H1 (cell line): ENCODE data around the gene NEURL2. TPM values are rescaled to one million over a fixed set of nuclear protein-coding genes. Genes with fewer than 3 reads are reported as not detected.

Experiments used
- CTCF ChIA-PET: fragments of 300-600 bp; sonication (Branson Sonifier 250); formaldehyde crosslinking; loops from one replicate; lab custom pipeline; 2021; ENCODE audit not compliant: partially characterized antibody; lab: Charles Lee
- POLR2A ChIA-PET: fragments of 300-600 bp; sonication (Branson Sonifier 250); formaldehyde crosslinking; loops from one replicate; lab custom pipeline; 2021; ENCODE audit warnings: inconsistent platforms; ENCODE audit not compliant: partially characterized antibody; lab: Charles Lee
- DNase-seq, 2 experiments: peaks; one replicate each; pipeline versions ENCODE4 v3.0.0 to v3.0.0-alpha.2; 2010 to 2022; ENCODE audit warnings: low spot score in 2 of 2, low read depth in 1 of 2, mixed read lengths in 1 of 2
- FAIRE-seq: peaks from 2 replicates; lab custom pipeline; 2011; peaks lifted over from hg19 to GRCh38; lab: Jason Lieb, UNC
- H2AFZ ChIP-seq: 2 replicates; pipeline ENCODE4 v1.8.1; 2012; ENCODE audit warnings: low read length, inconsistent platforms
- H2AK5ac ChIP-seq: 2 replicates; pipeline ENCODE4 v1.6.1; 2013; ENCODE audit warnings: low read depth, low read length
- H2BK120ac ChIP-seq: replicated peaks from 2 replicates; pipeline ENCODE3; 2013; ENCODE audit warnings: low read depth, low read length, inconsistent platforms
- H2BK12ac ChIP-seq: 2 replicates; pipeline ENCODE4 v1.6.1; 2013; ENCODE audit warnings: low read depth, low read length
- H2BK15ac ChIP-seq: 2 replicates; pipeline ENCODE4 v1.6.1; 2013; ENCODE audit warnings: low read length
- H2BK20ac ChIP-seq: 2 replicates; pipeline ENCODE4 v1.6.1; 2013; ENCODE audit warnings: low read length
- H2BK5ac ChIP-seq: 2 replicates; pipeline ENCODE4 v1.6.1; 2013; ENCODE audit warnings: low read depth, low read length
- H3K14ac ChIP-seq: 2 replicates; pipeline ENCODE4 v1.6.1; 2013; ENCODE audit warnings: inconsistent platforms; ENCODE audit not compliant: insufficient read length
- H3K18ac ChIP-seq: 2 replicates; pipeline ENCODE4 v1.6.1; 2013; ENCODE audit warnings: low read length; ENCODE audit errors: extremely low read depth
- H3K23ac ChIP-seq: 2 replicates; pipeline ENCODE4 v1.6.1; 2013; ENCODE audit warnings: inconsistent platforms; ENCODE audit not compliant: insufficient read length
- H3K23me2 ChIP-seq: 2 replicates; pipeline ENCODE4 v1.6.1; 2013; ENCODE audit warnings: low read depth, low read length
- H3K27ac ChIP-seq: 2 replicates; pipeline ENCODE4 v1.6.1; 2011; ENCODE audit warnings: low read depth, low read length, inconsistent platforms
- H3K27me3 ChIP-seq, 4 experiments: replicated peaks in 1 of 4; 1 replicate in 1 of 4; 2 replicates in 3 of 4; pipeline versions ENCODE4 v1.6.1 to v1.8.1; 2011 to 2013; ENCODE audit warnings: low read length in 3 of 4, mild to moderate bottlenecking in 3 of 4, inconsistent platforms in 2 of 4, mixed read lengths in 2 of 4, moderate library complexity in 1 of 4; ENCODE audit not compliant: control insufficient read depth in 3 of 4, insufficient read depth in 3 of 4; ENCODE audit errors: extremely low read depth in 1 of 4
- H3K36me3 ChIP-seq, 4 experiments: 2 replicates each; pipeline versions ENCODE4 v1.6.1 to v1.8.1; 2011 to 2013; ENCODE audit warnings: mild to moderate bottlenecking in 4 of 4, low read length in 3 of 4, moderate library complexity in 2 of 4, control low read depth in 1 of 4, inconsistent platforms in 1 of 4; ENCODE audit not compliant: insufficient read depth in 4 of 4, control insufficient read depth in 2 of 4
- H3K4ac ChIP-seq: replicated peaks from 2 replicates; pipeline ENCODE3; 2013; ENCODE audit warnings: low read length, low read depth, mixed read lengths, inconsistent platforms; ENCODE audit not compliant: insufficient read length
- H3K4me1 ChIP-seq, 4 experiments: replicated peaks in 1 of 4; 1 replicate in 1 of 4; 2 replicates in 3 of 4; pipeline versions ENCODE4 v1.6.1 to v1.8.1; 2011 to 2013; ENCODE audit warnings: low read length in 3 of 4, inconsistent platforms in 2 of 4, mixed read lengths in 1 of 4; ENCODE audit not compliant: insufficient read depth in 4 of 4, control insufficient read depth in 3 of 4
- H3K4me2 ChIP-seq, 2 experiments: 2 replicates each; pipeline versions ENCODE4 v1.6.1 to v1.8.1; 2011 to 2013; ENCODE audit warnings: low read depth in 2 of 2, low read length in 2 of 2, control low read depth in 1 of 2, inconsistent platforms in 1 of 2, mild to moderate bottlenecking in 1 of 2; ENCODE audit not compliant: insufficient read depth in 1 of 2
- H3K4me3 ChIP-seq, 4 experiments: fragments of 200-600, 300-600 bp in 1 of 4; sonication (generic), shearing (Covaris generic), sonication (Bioruptor Twin) in 1 of 4; 2 replicates each; pipeline versions ENCODE4 v1.5.1 to v1.8.1; 2011 to 2016; ENCODE audit warnings: low read length in 4 of 4, low read depth in 3 of 4, control low read depth in 2 of 4, inconsistent platforms in 2 of 4, mild to moderate bottlenecking in 2 of 4, mixed read lengths in 1 of 4, moderate library complexity in 1 of 4; ENCODE audit not compliant: insufficient read depth in 2 of 4; ENCODE audit errors: extremely low read depth in 1 of 4
- H3K56ac ChIP-seq: replicated peaks from 2 replicates; pipeline ENCODE3; 2013; ENCODE audit warnings: low read depth, mild to moderate bottlenecking, mixed read lengths, low read length, inconsistent platforms; ENCODE audit not compliant: insufficient read length
- H3K79me1 ChIP-seq: 2 replicates; pipeline ENCODE4 v1.6.1; 2013; ENCODE audit warnings: low read depth, low read length, control low read depth
- H3K79me2 ChIP-seq, 2 experiments: 2 replicates each; pipeline versions ENCODE4 v1.6.1 to v1.8.1; 2012 to 2013; ENCODE audit warnings: low read length in 2 of 2, mild to moderate bottlenecking in 2 of 2, inconsistent platforms in 1 of 2; ENCODE audit not compliant: insufficient read depth in 2 of 2, control insufficient read depth in 1 of 2
- H3K9ac ChIP-seq, 4 experiments: replicated peaks in 1 of 4; 1 replicate in 1 of 4; 2 replicates in 3 of 4; pipeline versions ENCODE4 v1.6.1 to v1.8.1; 2011 to 2013; ENCODE audit warnings: low read depth in 3 of 4, low read length in 3 of 4, control low read depth in 2 of 4, mild to moderate bottlenecking in 2 of 4, moderate library complexity in 2 of 4, inconsistent platforms in 1 of 4; ENCODE audit errors: extremely low read depth in 1 of 4
- H3K9me3 ChIP-seq, 2 experiments: 2 replicates each; pipeline versions ENCODE4 v1.6.1 to v1.8.1; 2012 to 2013; ENCODE audit warnings: mild to moderate bottlenecking in 2 of 2, moderate library complexity in 2 of 2, control low read depth in 1 of 2, inconsistent platforms in 1 of 2, low read depth in 1 of 2, low read length in 1 of 2, mixed read lengths in 1 of 2; ENCODE audit not compliant: insufficient read depth in 2 of 2
- H4K20me1 ChIP-seq, 2 experiments: replicated peaks in 1 of 2; 2 replicates each; pipeline versions ENCODE3 to v1.8.1; 2011 to 2013; ENCODE audit warnings: inconsistent platforms in 2 of 2, low read length in 2 of 2, mild to moderate bottlenecking in 1 of 2; ENCODE audit not compliant: insufficient read depth in 2 of 2, control insufficient read depth in 1 of 2
- H4K5ac ChIP-seq: 2 replicates; pipeline ENCODE4 v1.6.1; 2013; ENCODE audit warnings: low read length, low read depth, mixed read lengths, inconsistent platforms; ENCODE audit not compliant: insufficient read length
- H4K8ac ChIP-seq: 2 replicates; pipeline ENCODE4 v1.8.0; 2013; ENCODE audit warnings: mild to moderate bottlenecking, moderate library complexity, low read length, inconsistent platforms; ENCODE audit not compliant: insufficient read depth; ENCODE audit errors: extremely low read depth
- H4K91ac ChIP-seq: replicated peaks from 2 replicates; pipeline ENCODE3; 2013; ENCODE audit warnings: low read length, mixed read lengths, inconsistent platforms; ENCODE audit not compliant: insufficient read length
- BCL11A ChIP-seq, 2 experiments: IDR thresholded peaks; one replicate each; pipeline ENCODE4 v1.6.1; 2011; ENCODE audit warnings: low read depth in 2 of 2, low read length in 2 of 2, mild to moderate bottlenecking in 2 of 2
- CHD1 ChIP-seq: IDR thresholded peaks from 2 replicates; pipeline ENCODE4 v1.6.1; 2012; ENCODE audit warnings: low read depth, low read length, improper control_type of control experiment
- CHD2 ChIP-seq: IDR thresholded peaks from 2 replicates; pipeline ENCODE4 v1.6.1; 2012; ENCODE audit warnings: low read length, improper control_type of control experiment
- GTF2F1 ChIP-seq: IDR thresholded peaks from 2 replicates; pipeline ENCODE4 v1.6.1; 2012; ENCODE audit warnings: low read depth, low read length, improper control_type of control experiment, borderline replicate concordance
- KDM1A ChIP-seq: fragments of 200-600, 300-600 bp; sonication (generic); IDR thresholded peaks from 2 replicates; pipeline ENCODE4 v1.7.1; 2016; ENCODE audit warnings: mild to moderate bottlenecking, low read length, borderline replicate concordance
- RNF2 ChIP-seq: fragments of 200-900, 300-1000 bp; sonication (generic); IDR thresholded peaks from 2 replicates; pipeline ENCODE4 v1.7.1; 2016; ENCODE audit warnings: borderline replicate concordance, low read depth, mild to moderate bottlenecking, antibody characterized with exemption, low read length; ENCODE audit not compliant: poor library complexity, severe bottlenecking; ENCODE audit errors: missing control alignments
- SIRT6 ChIP-seq: IDR thresholded peaks from one replicate; pipeline ENCODE4 v1.7.1; 2012; ENCODE audit warnings: low read length, inconsistent platforms
- TAF7 ChIP-seq: optimal IDR thresholded peaks from 2 replicates; pipeline ENCODE3; 2011; ENCODE audit warnings: low read depth, mild to moderate bottlenecking, inconsistent platforms, low read length, moderate library complexity, borderline replicate concordance
- TEAD4 ChIP-seq: IDR thresholded peaks from 2 replicates; pipeline ENCODE4 v1.6.1; 2012; ENCODE audit warnings: low read depth, low read length, inconsistent platforms, mixed read lengths
- whole genome bisulfite sequencing, 2 experiments: shearing (Covaris generic) in 1 of 2; methylation state at CpG; one replicate each; pipeline versions ENCODE4 v1.1.6 to v1.1.7; 2013 to 2015; ENCODE audit warnings: low lambda C conversion rate in 2 of 2, mixed read lengths in 2 of 2, inconsistent platforms in 1 of 2, low coverage in 1 of 2, missing lambda C conversion rate in 1 of 2; ENCODE audit not compliant: insufficient replicate concordance in 2 of 2, insufficient coverage in 1 of 2, insufficient read length in 1 of 2; ENCODE audit errors: extremely low coverage in 1 of 2, missing lambda C conversion rate in 1 of 2; 5-methylcytosine and 5-hydroxymethylcytosine counted together
- polyA plus RNA-seq, 7 experiments: library from polyadenylated mRNA; depleted of rRNA in 3 of 7; stranded (reverse) in 5 of 7; unstranded in 2 of 7; fragments of >200 nt in 5 of 7; fragments of 200-250 nt in 2 of 7; gene quantifications; 1 replicate in 5 of 7; 2 replicates in 1 of 7; 4 replicates in 1 of 7; pipeline versions ENCODE4 v1.2.1 to v1.2.3, GENCODE V29; 2011 to 2013; ENCODE audit warnings: missing spikeins in 2 of 7, mixed read lengths in 2 of 7
- total RNA-seq: library from RNA; stranded (reverse); fragmentation: NEBNext Ultra II Directional; extraction: Animal tissue kit (Norgen Biotek cat#: 25700); gene quantifications from 2 replicates; pipeline ENCODE4 v1.2.1, GENCODE V29; 2021
- TF ChIP-seq, protein P1 (sequence below), 3 experiments: IDR thresholded peaks; 1 replicate in 2 of 3; 2 replicates in 1 of 3; pipeline versions ENCODE4 v1.5.1 to v1.6.1; 2011; ENCODE audit warnings: low read length in 3 of 3, mild to moderate bottlenecking in 3 of 3, inconsistent platforms in 2 of 3, low read depth in 1 of 3, moderate library complexity in 1 of 3; ENCODE audit not compliant: insufficient read depth in 1 of 3; ENCODE audit errors: control extremely low read depth in 1 of 3

NEURL2 gene
- total and polyA plus RNA-seq, 2 of the 8 experiments (the other 6 are each of a cell fraction or from before 2014, with no cell fraction given), result 6.9 TPM

DNA sequence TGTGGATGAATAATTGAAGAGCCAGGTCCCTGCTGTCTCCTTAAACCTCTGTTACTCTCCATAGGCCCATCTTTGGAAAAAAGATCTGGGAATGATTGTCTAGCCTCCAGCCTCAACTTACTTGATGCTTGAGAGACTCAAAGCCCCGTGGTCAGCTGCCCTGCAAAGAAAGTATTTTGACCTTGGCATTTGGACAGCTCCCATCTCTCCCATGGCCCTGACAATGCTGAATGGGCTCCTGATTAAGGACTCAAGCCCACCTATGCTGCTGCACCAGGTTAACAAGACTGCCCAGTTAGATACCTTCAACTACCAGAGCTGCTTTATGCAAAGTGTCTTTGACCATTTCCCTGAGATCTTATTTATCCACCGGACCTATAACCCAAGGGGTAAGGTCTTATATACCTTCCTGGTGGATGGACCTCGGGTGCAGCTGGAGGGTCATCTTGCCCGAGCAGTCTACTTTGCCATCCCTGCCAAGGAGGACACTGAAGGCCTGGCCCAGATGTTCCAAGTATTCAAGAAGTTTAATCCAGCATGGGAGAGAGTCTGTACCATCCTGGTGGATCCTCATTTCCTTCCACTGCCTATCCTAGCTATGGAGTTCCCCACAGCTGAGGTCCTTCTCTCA, 8.4 kb downstream of the NEURL2 start:
- H4K91ac ChIP-seq, result no peak overlapping the region
- H3K9me3 ChIP-seq, result no peaks in the 10 kb centered on the region
- H3K36me3 ChIP-seq, result peaks cover 14 to 21% (median 18%) of the 10 kb centered on the region in 4 experiments
- no peak overlapping the region for H3K4me3 ChIP-seq
- H2BK5ac ChIP-seq, result no peak overlapping the region
- H2BK15ac ChIP-seq, result no peak overlapping the region
- H3K79me1 ChIP-seq, result no peaks in the 10 kb centered on the region
- 94% methylated on average over 4 of the region's 4 CpGs; no CpG with 5 or more reads in 1 of the 2 experiments for WGBS, 2 experiments
- no peak overlapping the region for H3K56ac ChIP-seq
- no peak overlapping the region for H2BK20ac ChIP-seq
- no peak overlapping the region for H4K5ac ChIP-seq
- H3K23me2 ChIP-seq, result peaks cover 5% of the 10 kb centered on the region
- no peak overlapping the region for H3K4ac ChIP-seq
- H3K9ac ChIP-seq, result no peak overlapping the region
- no peak overlapping the region for H3K27ac ChIP-seq
- no peak overlapping the region for H2BK120ac ChIP-seq
- no peak overlapping the region for H2AK5ac ChIP-seq
- peaks cover 0 to 16% of the 10 kb centered on the region in 2 experiments; a peak in 1 of 4 replicates for H3K79me2 ChIP-seq
- H3K27me3 ChIP-seq, result no peaks in the 10 kb centered on the region
- H2AFZ ChIP-seq, result no peak overlapping the region
- no peak overlapping the region for H4K8ac ChIP-seq
- no peak overlapping the region; a peak in 1 of 4 replicates for H3K4me2 ChIP-seq
- no peak overlapping the region for H3K18ac ChIP-seq
- CTCF ChIA-PET, result interaction anchor here (1.0 to 2.8 kb wide), 9 partner anchors 8 to 129 kb away, joined by 3 to 14 read pairs (median 7); partner anchors contain the start of genes CTSA and NEURL2
- H3K14ac ChIP-seq, result no peak overlapping the region
- POLR2A ChIA-PET, result interaction anchor here (0.8 to 5.7 kb wide), 20 partner anchors 9 to 87 kb away, joined by 3 to 55 read pairs (median 5); partner anchors contain the start of genes ACOT8, CTSA, NEURL2 and PCIF1
- no peaks in the 10 kb centered on the region for H3K4me1 ChIP-seq
- no peak overlapping the region for H3K23ac ChIP-seq
- H4K20me1 ChIP-seq, result peaks cover 0 to 7% of the 10 kb centered on the region in 2 experiments
- no peak overlapping the region for H2BK12ac ChIP-seq
- no peak for DNase-seq
- no peak for FAIRE-seq
- TF ChIP-seq BCL11A (IDR thresholded peaks at IDR 0.05; ENCODE audit: low read depth in 2 of 2, low read length in 2 of 2) (no peak), TAF7 (no peak), TEAD4 (no peak), KDM1A (no peak), RNF2 (no peak), SIRT6 (no peak), GTF2F1 (no peak), CHD2 (no peak), CHD1 (no peak)
- TF ChIP-seq, protein P1, sequence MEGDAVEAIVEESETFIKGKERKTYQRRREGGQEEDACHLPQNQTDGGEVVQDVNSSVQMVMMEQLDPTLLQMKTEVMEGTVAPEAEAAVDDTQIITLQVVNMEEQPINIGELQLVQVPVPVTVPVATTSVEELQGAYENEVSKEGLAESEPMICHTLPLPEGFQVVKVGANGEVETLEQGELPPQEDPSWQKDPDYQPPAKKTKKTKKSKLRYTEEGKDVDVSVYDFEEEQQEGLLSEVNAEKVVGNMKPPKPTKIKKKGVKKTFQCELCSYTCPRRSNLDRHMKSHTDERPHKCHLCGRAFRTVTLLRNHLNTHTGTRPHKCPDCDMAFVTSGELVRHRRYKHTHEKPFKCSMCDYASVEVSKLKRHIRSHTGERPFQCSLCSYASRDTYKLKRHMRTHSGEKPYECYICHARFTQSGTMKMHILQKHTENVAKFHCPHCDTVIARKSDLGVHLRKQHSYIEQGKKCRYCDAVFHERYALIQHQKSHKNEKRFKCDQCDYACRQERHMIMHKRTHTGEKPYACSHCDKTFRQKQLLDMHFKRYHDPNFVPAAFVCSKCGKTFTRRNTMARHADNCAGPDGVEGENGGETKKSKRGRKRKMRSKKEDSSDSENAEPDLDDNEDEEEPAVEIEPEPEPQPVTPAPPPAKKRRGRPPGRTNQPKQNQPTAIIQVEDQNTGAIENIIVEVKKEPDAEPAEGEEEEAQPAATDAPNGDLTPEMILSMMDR (IDR thresholded peaks at IDR 0.05; ENCODE audit: control extremely low read depth in 1 of 3, insufficient read depth in 1 of 3, low read depth in 1 of 3, low read length in 3 of 3), result no peak
